GM18909 (cell line): ENCODE data around the gene SYT1.
A peak's percentile ranks its signal among the peaks of the same experiment; 100 is the strongest.

Experiments
- ATAC-seq: cut with Tn5 transposase; IDR thresholded peaks from one replicate; pipeline ENCODE4 v1.9.1; 2021; ENCODE audit warnings: mild to moderate bottlenecking; ENCODE audit not compliant: unreplicated experiment, poor library complexity

SYT1 gene

DNA sequence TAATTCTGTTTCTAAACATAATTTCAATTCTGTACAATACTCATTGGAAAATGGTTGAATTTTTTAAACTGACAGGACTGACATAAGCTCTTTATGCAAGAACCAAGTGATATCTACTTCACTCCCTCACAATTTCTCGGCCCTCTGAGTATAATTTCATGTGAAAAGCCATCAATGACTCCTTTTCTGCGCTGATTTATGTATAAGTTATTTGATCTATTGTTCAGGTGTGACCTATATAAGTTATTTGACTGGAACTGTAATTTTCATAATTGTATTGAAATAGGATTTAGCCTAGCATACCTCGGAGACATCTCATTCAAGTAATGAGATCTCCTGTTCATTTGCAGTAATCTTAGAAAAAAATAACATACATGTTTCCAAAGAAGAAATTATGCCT, 184.4 kb downstream of the SYT1 start:
- no peak for ATAC-seq

DNA sequence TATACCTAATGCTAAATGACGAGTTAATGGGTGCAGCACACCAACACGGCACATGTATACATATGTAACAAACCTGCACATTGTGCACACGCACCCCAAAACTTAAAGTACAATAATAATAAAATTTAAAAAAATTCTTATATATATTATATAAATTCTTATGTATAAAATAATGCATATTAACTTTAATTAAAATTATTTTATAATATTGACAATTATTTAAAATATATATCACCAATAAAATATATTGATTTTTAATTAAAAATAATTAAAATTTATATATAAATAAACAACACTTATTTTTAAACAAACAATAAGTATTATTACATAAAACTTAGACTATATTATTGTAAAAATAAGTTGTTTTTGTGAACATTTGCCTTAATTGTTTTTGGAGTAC, 188.8 kb downstream of the SYT1 start:
- no peak for ATAC-seq

DNA sequence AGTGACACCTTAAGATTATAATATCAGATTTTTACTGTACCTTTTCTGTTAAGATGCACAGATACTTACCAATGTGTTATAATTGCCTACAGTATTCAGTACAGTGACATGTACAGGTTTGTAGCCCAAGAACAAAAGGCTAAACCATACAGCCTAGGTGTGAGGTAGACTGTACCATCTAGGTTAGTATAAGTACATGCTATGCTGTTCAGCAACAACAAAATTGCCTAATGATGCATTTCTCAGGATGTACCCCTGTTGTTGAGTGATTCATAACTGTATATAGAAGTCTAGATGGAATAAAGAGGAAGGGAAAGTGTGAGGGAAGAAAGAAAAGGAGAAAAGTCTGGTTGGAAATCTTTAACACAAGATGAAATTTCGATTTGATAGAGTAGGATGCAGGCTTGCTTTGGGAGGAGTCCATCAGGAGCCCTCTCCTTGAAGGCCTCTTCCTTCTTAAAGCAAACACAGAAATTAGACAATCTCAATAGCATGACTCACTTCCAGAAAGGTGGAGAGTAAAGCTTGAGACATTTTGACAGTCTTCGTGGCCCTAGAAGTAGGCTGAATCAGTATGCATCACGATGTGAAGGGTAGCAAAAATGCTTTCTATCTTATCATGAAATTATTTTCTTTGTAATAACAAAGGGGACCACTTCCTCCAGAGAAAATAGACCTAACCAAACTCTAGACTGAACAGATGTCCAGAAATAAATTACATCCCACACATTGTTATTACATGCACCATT, 191.5 kb downstream of the SYT1 start:
- peak; percentile 47 for ATAC-seq

DNA sequence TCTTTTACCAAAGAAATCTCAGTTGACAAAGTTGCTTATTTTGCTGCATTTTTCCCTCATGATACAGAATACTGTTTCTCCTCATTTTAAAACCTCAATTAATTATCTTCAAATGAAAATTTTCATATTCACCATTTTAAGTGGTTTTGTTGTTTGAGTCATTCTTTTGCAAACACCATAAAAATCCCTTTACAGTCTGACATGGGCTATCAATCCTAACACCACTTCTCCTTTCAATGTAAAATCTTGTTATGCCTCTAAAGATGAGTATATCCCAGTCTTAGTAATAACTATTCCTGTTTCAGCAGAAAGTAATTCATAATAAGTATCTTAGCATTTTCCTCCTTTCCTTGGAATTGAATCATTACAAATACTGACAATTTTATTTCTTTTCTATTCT, 192.2 kb downstream of the SYT1 start:
- ATAC-seq = no peak

DNA sequence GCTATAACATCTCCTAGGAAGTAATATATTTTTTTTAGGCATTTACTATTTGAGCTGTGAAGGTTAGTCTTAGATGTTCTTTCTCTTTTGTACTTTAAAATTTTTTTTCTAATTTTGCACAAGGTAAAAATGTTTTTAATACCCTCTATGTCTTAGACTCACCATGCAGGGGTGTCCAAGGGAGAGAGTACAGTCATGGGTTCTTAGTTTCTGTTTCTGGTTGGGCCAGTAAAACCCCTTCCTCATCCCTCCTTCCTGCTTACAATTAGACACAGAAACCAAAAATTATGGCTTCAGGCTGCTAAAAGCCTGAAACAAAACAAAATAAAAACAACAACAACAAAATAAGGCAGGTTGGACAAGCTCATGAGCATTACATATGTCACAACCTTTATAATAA, 193.0 kb downstream of the SYT1 start:
- ATAC-seq = no peak

DNA sequence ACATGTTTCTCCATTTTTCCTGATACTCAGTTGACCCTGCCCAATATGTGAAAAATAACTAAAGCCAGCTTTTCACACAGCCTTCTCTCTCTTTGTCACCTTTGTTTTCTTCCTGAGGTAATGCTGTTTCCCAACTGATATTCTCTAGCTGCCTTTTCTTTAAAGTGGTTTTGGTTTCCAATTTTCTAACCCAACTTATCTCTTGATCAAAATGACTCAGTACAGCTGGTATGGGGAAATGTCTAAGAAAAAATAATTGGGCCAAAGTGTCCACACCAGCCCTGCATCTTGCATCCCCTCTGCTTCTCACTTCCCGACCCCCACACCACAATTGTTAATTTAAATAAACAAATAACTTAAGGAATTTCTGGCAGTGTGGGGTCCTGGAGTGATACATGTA, 193.8 kb downstream of the SYT1 start:
- peak; percentile 39 for ATAC-seq

DNA sequence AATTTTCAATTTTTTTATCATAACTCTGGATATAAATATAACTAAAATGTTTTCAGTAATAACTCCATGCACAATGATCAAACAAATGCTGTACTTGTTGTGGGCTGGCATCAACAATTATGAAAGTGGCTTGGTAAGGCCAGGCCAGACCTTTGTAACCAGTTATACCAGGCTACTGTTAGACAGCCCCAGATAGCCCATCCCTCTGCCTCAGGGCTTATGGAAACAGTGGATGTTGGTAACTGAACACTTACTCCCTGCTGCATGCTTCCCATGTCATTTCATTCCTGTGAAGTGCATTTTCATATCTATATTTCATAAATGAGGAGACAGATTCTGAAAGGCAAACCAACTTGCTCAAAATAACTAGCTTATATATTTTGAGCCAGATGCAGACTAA, 195.0 kb downstream of the SYT1 start:
- no peak for ATAC-seq

DNA sequence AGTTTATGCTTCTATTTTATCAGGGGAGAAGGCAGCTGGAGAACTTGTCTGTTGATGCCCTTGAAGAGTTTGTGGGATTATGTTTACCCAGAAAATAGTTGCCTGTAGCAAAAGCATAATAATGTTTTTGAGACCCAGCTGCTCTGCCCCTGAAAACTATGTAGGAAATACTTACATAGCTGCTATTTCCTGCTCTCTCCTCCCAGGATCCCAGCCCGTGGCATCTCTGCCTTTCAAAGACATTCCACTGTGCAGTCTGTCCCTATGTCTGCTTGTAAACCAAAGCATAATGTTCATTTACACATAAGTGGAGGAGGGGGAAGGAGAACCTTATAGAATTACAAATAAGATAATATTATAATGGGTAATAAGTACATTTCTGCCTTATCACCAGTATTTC, 198.7 kb downstream of the SYT1 start:
- ATAC-seq = no peak

DNA sequence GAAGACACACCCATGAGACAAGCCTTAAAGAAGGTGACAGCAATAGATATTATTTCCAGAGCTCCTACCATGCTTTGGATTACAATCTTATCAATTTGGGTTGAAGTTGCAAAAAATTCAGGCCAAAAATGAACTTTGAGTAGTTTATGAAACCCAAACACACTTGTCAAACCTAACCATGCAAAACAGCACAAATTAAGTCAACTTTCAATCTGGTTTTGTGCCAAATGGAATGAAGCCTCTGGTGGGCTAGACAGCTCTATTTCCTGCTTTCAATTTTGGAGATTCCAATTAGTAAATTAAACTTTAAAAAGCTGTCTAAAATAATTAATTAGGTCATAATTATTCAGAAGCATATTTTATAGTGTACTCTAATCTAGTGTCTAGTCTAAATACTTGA, 203.4 kb downstream of the SYT1 start:
- ATAC-seq = no peak

DNA sequence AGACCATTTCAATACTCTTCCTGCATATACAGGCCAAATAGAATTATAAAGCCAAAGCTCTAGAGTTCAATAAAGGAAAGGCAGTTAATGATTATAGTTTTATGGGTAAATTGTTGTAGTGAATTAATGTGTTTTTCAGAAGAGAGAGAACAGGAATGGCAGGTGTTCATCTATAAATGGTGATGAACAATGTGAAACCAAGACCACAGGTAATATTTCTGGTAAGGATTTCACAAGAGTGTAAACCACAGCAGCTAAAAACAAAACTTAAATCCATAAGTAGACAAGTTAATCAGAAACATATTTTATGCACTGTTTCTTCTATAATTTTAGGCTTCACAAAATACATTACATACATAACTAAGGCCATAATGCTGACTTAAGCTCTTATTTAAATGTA, 204.4 kb downstream of the SYT1 start:
- ATAC-seq = peak; percentile 98

DNA sequence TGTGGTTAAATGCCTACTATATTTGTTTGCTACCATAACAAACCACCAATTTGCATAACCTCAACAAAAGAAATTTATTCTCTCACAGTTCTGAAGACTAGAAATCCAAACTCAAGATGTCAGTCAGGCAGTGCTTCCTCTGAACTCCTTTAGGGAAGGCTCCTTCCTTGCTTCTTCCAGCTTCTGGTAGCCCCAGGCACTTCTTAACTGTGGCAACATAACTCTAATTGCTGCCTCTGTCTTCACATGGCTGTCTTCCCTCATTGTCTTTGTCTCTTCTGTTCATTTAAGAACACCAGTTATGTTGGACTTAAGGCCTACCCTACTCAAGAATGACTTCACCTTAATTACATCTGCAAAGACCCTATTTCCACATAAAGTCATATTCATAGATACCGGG, 206.9 kb downstream of the SYT1 start:
- ATAC-seq = no peak

DNA sequence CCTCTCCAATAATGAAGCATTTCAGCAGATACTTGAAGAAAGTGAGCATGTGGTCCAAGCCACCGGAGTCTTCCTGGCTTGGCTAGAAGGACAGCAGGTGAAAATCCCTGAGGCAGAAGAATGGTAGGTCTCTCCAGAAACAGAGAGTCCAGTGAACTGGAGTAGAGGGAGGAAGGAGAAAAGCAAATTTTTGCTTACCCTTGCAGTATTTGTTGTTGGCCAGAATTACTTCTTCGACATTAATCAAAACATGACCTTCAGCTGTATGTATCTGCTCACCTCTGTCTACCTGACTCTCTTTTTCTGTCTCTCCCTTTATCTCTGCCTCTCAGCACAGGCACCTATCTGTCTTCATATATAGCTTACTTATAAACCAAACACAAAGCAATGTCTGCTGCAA, 208.9 kb downstream of the SYT1 start:
- no peak for ATAC-seq

DNA sequence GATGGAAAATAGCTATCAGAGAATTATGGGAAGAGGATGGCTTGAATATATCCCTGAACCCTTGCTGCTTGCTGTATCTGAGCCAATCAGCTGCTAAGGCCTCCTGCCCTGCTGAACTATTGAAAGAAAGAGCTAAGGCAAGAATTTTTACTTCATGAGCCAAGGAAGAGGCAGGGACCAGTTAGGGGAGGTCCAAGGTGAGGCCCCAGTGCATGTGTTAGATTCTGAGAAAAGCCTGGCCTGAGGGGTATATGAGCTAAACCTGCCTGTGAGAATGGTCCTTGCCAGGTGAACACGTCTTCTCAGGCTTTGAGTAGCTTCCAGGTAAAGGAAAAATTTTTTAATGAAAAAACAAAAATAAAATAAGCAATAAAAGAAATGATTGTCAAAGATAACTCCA, 218.0 kb downstream of the SYT1 start:
- ATAC-seq = no peak

DNA sequence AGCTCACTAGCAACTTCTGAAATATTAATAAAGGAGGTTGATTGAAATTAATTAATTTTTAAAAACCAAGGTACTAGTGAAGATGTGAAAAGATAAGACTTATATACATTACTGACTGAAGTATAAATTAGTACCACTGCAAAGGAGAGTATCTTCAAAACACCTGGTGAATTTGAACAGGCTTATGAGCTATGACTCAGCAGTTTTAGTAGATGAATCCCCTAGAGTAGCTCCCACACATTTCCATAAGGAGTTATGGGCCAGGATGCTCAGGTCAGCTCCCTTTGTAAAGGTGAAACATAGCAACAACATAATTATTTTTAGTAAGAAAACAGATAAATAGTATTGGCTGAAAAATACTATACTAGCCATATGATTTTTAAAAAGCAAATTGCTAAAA, 218.6 kb downstream of the SYT1 start:
- no peak for ATAC-seq

DNA sequence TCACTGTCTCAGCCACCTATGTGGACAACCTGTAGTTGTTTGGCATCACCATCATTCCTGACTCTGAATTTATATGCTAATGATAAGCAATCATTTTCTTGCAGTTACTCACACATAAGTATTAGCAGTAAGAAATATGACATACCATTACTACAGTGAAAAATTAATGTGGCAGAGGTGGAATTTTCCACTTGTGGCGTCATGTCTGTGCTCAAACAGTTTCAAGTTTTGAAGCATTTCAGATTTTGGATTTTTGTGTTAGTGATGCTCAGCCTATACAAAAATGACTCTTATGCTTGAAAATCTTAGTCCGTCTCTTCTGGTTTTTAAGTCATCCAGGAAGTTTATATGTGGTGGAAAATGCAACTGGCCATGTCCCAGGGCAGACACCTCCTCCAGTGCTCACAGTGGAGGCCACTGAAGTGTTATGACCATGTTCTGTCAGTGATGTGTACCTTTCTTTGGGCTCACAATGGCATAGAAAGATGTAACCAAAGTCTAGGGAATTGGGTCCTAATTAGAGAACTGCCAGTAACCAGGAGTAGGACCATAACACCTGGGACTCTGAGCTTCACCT, 220.6 kb downstream of the SYT1 start:
- peak; percentile 56 for ATAC-seq

DNA sequence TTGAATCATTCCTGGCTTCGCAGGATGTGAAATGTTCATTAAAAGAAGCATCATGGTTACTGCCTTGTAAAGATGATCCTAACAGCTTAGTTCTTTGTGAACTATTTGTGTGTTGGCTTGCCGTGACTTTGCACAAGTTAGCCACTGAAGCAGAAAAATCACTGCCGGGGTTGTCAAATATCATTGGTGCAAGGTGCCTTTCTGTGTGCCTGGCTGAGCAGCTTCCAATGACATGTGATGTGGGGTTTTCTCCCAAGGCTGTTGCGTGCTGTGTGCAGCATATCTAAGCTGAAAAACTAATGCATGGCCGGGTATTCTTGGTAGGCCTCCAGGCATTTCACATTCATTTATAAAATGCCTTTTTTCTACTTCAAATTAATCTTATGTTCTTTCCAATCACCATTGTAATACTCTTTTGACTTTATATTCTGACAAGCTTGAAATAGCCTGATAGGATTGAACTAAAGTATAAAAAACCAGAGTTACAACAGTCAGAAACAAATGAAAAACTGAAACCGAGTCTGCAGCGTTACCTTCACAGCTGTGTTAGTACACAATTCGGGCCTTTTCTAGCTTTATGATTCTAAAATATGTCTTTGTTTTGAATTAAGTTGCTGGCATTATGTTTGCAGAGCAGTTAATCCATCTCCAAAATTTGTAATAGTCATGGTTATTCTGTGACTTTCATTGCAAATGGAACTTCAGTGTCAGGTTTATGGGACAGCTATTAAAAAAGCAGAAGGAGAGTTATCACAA, 222.1 kb downstream of the SYT1 start:
- ATAC-seq = no peak

DNA sequence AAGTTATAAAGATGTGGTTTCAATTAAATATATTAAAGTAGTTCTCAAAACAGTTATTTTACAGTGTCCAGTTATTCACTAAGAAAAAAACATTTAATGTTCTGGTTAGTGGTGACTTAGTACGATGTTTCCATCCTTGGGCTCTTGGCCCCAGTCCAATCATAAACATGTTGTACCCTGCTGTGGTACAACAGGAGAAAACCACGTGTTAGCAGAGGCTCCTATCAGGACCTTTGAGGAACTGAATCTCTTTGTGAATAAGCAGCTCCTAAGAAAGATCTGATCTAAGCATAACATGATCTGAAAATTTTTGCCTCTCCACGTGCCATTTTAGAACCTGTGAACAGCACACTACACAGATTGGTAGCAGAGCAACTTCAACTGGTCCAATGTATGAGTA, 234.0 kb downstream of the SYT1 start:
- ATAC-seq = no peak

DNA sequence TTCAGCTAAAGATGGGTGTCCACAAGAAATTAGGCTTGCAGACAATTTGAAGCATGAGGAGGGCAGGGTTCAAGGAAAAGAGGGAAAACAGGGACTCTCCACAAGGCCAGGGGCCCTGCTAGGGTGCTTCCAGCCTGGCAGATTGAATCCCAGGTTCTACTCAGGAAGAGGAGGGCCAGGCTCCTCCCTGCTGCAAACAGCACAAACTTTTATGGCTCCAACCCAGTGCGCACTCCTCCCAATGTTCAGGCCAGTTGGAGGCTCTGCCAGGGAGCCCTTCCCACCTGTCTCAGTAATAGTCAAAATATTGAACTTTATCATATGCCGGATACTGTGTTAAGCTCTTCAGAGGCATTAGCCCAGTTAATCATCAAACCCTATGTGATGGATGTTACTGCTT, 244.4 kb downstream of the SYT1 start:
- no peak for ATAC-seq

DNA sequence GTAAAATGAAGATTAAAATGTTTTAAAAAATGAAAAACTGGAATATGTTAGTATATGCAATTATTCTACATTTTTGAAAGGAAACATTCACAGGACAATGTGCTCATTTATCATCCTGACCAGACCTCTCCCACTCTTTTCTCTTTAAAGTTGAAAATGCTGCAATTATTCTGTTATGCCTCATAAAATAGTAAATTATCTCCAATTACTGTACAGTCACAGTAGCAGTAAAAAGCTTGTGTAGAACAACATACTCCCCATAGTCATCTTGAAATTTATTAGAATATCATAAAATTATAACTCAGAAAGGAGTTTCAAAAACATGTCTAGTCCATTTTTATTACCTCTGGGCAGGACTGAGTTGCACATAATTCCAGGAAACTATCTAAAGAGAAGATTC, 250.3 kb downstream of the SYT1 start:
- no peak for ATAC-seq

DNA sequence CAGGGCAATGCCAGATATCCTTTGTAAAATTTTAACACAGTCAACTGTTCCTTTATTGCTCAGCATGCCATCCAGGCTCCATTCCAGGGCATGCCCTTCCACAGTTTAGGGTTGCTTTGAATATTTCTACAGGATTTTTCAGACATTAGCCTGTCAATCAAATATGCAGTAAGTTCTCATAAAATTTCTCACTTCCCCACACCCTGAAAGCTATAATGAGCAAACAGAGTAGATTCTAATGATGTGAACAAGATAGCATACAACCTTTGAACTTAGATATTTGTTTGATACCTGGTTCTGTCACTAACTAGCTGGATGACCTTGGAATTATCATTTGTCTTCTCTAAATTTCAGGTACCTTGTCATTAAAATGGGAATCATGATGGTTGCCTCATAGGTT, 251.2 kb downstream of the SYT1 start:
- ATAC-seq = peak; percentile 78

DNA sequence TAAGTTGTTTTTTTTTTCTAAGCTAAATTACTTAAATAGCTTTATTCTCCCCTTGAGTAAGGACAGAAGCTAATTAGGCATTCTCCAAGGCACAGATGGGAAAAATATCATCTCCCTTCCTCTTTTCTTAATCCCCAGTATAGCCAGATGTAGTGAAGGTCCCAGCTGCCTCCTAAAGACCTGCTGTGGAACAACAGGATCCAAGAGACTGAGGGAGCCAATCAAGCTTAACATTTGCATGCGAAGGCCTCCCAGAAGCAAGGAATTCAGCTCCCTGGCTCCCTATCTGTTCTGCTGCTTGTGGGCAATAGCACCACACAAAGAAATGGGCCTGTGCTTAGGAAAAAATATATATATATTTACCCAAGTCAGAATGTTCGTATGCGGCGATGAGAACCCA, 255.2 kb downstream of the SYT1 start:
- ATAC-seq = no peak

DNA sequence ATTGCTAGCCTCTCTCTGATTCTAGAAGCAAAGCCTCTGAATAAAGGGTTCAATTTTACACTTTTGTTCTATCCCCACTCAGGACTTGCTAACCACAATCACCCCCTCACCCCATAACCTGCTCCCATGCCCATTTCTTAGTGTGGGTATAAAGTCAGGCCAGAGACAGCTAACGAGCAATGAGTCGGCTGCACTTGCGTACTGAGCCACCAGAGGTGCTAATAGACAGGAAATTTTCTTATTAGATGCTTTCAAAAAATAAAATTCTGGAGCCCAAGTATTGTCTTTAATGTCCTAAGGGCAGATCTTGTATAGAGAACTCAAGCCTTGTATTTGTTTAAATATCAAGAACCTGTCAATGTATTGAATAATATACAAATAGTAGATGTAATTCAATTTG, 256.9 kb downstream of the SYT1 start:
- ATAC-seq = peak; percentile 85
